ENCODE results near the gene CERK. TPM values are rescaled to one million over a fixed set of nuclear protein-coding genes. Genes with fewer than 3 reads are reported as not detected.

CERK gene
- total and polyA plus RNA-seq, 9 of the 15 experiments (the other 6 are each of a cell fraction or from before 2014, with no cell fraction given), result 1.1 to 14.9 (median 8.7) TPM

GRCh38 chr22:46714550-46714949 is 23.5 kb downstream of the CERK start (continued):
- no peak for TF ChIP-seq SFPQ (IDR thresholded peaks at IDR 0.05; ENCODE audit: low read depth, low read length)
- TF ChIP-seq MECOM (CRISPR knock-in tag; IDR thresholded peaks at IDR 0.05), result no peak
- no peak for TF ChIP-seq RBM22 (IDR thresholded peaks at IDR 0.05; ENCODE audit: low read depth, low read length, poor library complexity, severe bottlenecking)
- TF ChIP-seq MTA1 (IDR thresholded peaks at IDR 0.05; ENCODE audit: borderline replicate concordance), result no peak
- no peak for TF ChIP-seq ZNF41 (CRISPR knock-in tag; conservative IDR thresholded peaks at IDR 0.05)
- no peak for TF ChIP-seq SIX5 (IDR thresholded peaks at IDR 0.05; ENCODE audit: borderline replicate concordance in 1 of 2, insufficient read depth in 1 of 2, low read depth in 1 of 2, low read length in 2 of 2)
- TF ChIP-seq PHTF2 (CRISPR knock-in tag; IDR thresholded peaks at IDR 0.05), result no peak

DNA sequence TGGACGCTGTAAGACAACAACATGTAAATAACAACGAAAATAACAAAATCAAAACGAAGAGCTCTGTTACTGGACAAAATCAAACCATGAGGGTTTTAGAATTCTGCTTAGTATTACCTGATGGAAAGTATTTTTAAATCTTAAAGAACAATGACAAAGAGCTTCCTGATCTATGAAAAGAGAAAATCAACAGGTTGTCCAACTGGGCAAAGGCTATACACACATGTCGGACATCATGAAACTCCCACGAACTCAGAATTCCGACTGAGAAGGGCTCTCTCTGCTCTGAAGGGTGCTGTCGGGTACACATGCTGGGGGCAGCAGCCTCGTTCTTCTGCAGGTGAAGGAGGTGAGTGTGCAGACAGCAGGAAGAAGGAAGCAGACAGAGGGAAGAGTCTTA is 25.8 kb downstream of the CERK start:
- intact Hi-C loops (cut with micrococcal nuclease), result no loop called here
- no peak for DNase-seq (ENCODE audit: extremely low read depth in 1 of 4, low spot score in 3 of 4)
- Histone ChIP-seq H3K4me2 (ENCODE audit: insufficient read depth, low read length) (no peak overlapping the region), H3K79me2 (ENCODE audit: control insufficient read depth, insufficient read depth, low read length) (no peaks in the 10 kb centered on the region), H3K4me1 (replicated peaks in 1 of 2; ENCODE audit: control insufficient read depth in 2 of 2, insufficient read depth in 2 of 2, low read length in 2 of 2) (no peaks in the 10 kb centered on the region), H3K4me3 (no peak overlapping the region), H2AFZ (ENCODE audit: low read depth, low read length) (no peak overlapping the region), H3K27ac (ENCODE audit: extremely low read depth, low read depth, low read length) (no peak overlapping the region), H3K9ac (ENCODE audit: insufficient read depth in 1 of 2, low read depth in 2 of 2, low read length in 2 of 2) (no peak overlapping the region), H3K27me3 (ENCODE audit: control insufficient read depth in 2 of 2, insufficient read depth in 2 of 2, low read length in 2 of 2) (no peaks in the 10 kb centered on the region), H3K9me3 (replicated peaks; ENCODE audit: control insufficient read depth, insufficient read depth, low read depth, low read length) (no peaks in the 10 kb centered on the region), H3K9me1 (ENCODE audit: control insufficient read depth, insufficient read depth, low read length) (no peaks in the 10 kb centered on the region), H4K20me1 (replicated peaks; ENCODE audit: control insufficient read depth, insufficient read depth, low read length) (no peaks in the 10 kb centered on the region; the same call in 1 of the 2 replicates), H3K36me3 (ENCODE audit: control insufficient read depth, insufficient read depth, low read length) (peaks cover 33% of the 10 kb centered on the region; the same call in 2 of the 3 replicates)
- CTCF ChIA-PET (ENCODE audit: low intra/inter-chr PET ratio), result no interaction called here
- no peak for FAIRE-seq
- in situ Hi-C loops (cut with MboI), result no loop called here
- no peak for ATAC-seq
- BruUV-seq (replicated peaks), result no TSS peak
- 93% methylated on average over 4 of the region's 8 CpGs for WGBS (ENCODE audit: insufficient coverage, low coverage, missing lambda C conversion rate)
- POLR2A ChIA-PET, result no interaction called here
- no peak for TF ChIP-seq NONO (IDR thresholded peaks at IDR 0.05; ENCODE audit: low read depth in 2 of 2, low read length in 1 of 2)
- no peak for TF ChIP-seq POU5F1 (IDR thresholded peaks at IDR 0.05; ENCODE audit: borderline replicate concordance, low read depth, low read length, partially characterized antibody)
- no peak for TF ChIP-seq NCOA1 (IDR thresholded peaks at IDR 0.05; ENCODE audit: low read depth)
- no peak for TF ChIP-seq ZNF77 (CRISPR knock-in tag; IDR thresholded peaks at IDR 0.05)
- no peak for TF ChIP-seq RFX5 (IDR thresholded peaks at IDR 0.05; ENCODE audit: low read depth, low read length)
- no peak for TF ChIP-seq ZNF274 (IDR thresholded peaks at IDR 0.05; ENCODE audit: borderline replicate concordance, low read depth, low read length)
- no peak for TF ChIP-seq NFYB (IDR thresholded peaks at IDR 0.05; ENCODE audit: extremely low read depth, insufficient read length)
- TF ChIP-seq ZNF449 (CRISPR knock-in tag; IDR thresholded peaks at IDR 0.05), result no peak
- no peak for TF ChIP-seq ZBTB5 (IDR thresholded peaks at IDR 0.05)
- TF ChIP-seq CBFA2T2 (conservative IDR thresholded peaks at IDR 0.05), result no peak
- no peak for TF ChIP-seq HDGF (IDR thresholded peaks at IDR 0.05)
